ENCODE measurements around the gene ARPC2.

Gene ARPC2

GRCh38 chr2:218291318-218292047, 74.5 kb downstream of the ARPC2 start:
- no peak for DNase-seq

GRCh38 chr2:218292048-218293014, 75.3 kb downstream of the ARPC2 start, which contains the start of gene TMBIM1:
Gene TMBIM1 (minus strand): TSS chr2:218292503. CDS start chr2:218282141, 10,362 bp downstream.
- peak; percentile 78 for DNase-seq

GRCh38 chr2:218293715-218294429, 76.9 kb downstream of the ARPC2 start:
- DNase-seq: no peak

GRCh38 chr2:218294430-218295022, 77.5 kb downstream of the ARPC2 start:
- no peak for DNase-seq

GRCh38 chr2:218295029-218295428, 78.0 kb downstream of the ARPC2 start:
- DNase-seq: no peak

- DNase-seq: no peak
Measured at GRCh38 chr2:218296200-218296599, 79.2 kb downstream of the ARPC2 start.

- DNase-seq: no peak
Measured at GRCh38 chr2:218296847-218297246, 79.9 kb downstream of the ARPC2 start.

- no peak for DNase-seq
Measured at GRCh38 chr2:218298314-218298875, 81.4 kb downstream of the ARPC2 start.

GRCh38 chr2:218300141-218300540, 83.2 kb downstream of the ARPC2 start:
- no peak for DNase-seq

GRCh38 chr2:218301176-218301819, 84.3 kb downstream of the ARPC2 start:
- peak; percentile 78 for DNase-seq
